Lung (tissue), 16 donors: ENCODE results near the gene H3-3A. TPM values are rescaled to one million over a fixed set of nuclear protein-coding genes. Genes with fewer than 3 reads are reported as not detected.

Experiments used
- ATAC-seq: fragments of 200-7000 bp; cut with Tn5 transposase; one replicate; pipeline ENCODE4 v1.9.1; 2020; ENCODE audit warnings: moderate number of reproducible peaks; ENCODE audit not compliant: insufficient read depth, low FRiP score
- DNase-seq, 3 donors: peaks; one replicate each; pipeline ENCODE4 v3.0.0-alpha.2; 2013 to 2017
- H3K27ac ChIP-seq, 2 donors: one replicate each; pipeline ENCODE4 v1.5.1; 2013; ENCODE audit warnings: mild to moderate bottlenecking in 2 of 2, moderate library complexity in 2 of 2, control low read depth in 1 of 2, inconsistent platforms in 1 of 2, low read depth in 1 of 2, low read length in 1 of 2
- H3K27me3 ChIP-seq, 3 donors: one replicate each; pipeline ENCODE4 v1.5.1; 2013; ENCODE audit warnings: low read length in 2 of 3; ENCODE audit not compliant: control insufficient read depth in 3 of 3, insufficient read depth in 3 of 3
- H3K36me3 ChIP-seq, 4 donors: one replicate each; pipeline ENCODE4 v1.5.1; 2013; ENCODE audit warnings: low read length in 4 of 4, mild to moderate bottlenecking in 1 of 4, moderate library complexity in 1 of 4; ENCODE audit not compliant: control insufficient read depth in 4 of 4, insufficient read depth in 4 of 4
- H3K4me1 ChIP-seq, 5 donors: one replicate each; pipeline ENCODE4 v1.5.1; 2013; ENCODE audit warnings: low read length in 5 of 5, mild to moderate bottlenecking in 2 of 5, moderate library complexity in 1 of 5; ENCODE audit not compliant: control insufficient read depth in 5 of 5, insufficient read depth in 5 of 5
- H3K4me3 ChIP-seq: one replicate; pipeline ENCODE4 v1.5.1; 2013; ENCODE audit warnings: mild to moderate bottlenecking, control low read depth, moderate library complexity
- H3K9ac ChIP-seq, 2 donors: one replicate each; pipeline ENCODE4 v1.5.1; 2013; ENCODE audit warnings: low read length in 2 of 2, control low read depth in 1 of 2; ENCODE audit not compliant: insufficient read depth in 1 of 2
- H3K9me3 ChIP-seq, 4 donors: one replicate each; pipeline ENCODE4 v1.5.1; 2013; ENCODE audit warnings: low read length in 3 of 4, mild to moderate bottlenecking in 1 of 4, moderate library complexity in 1 of 4; ENCODE audit not compliant: control insufficient read depth in 4 of 4, insufficient read depth in 3 of 4
- WGBS, 2 donors: extraction: QIAGEN DNeasy Blood & Tissue Kit; methylation state at CpG; one replicate each; pipeline ENCODE4 v1.1.7; 2013; 5-methylcytosine and 5-hydroxymethylcytosine counted together
- long read RNA-seq, 5 donors: transcript quantifications; one replicate each; lab custom pipeline, GENCODE V29; 2026
- polyA plus RNA-seq, 2 donors: library from polyadenylated mRNA; stranded (reverse); fragments of 200-250 nt; gene quantifications; one replicate each; pipeline ENCODE4 v1.2.1, GENCODE V29; 2013
- total RNA-seq, 2 donors: library from RNA; depleted of rRNA in 1 of 2; stranded (reverse); fragments of >200 nt in 1 of 2; gene quantifications; one replicate each; pipeline ENCODE4 v1.2.1, GENCODE V29; 2014 to 2021
- TF ChIP-seq, protein P1 (sequence below): IDR thresholded peaks from 2 replicates; pipeline ENCODE4 v1.5.1; 2012; ENCODE audit warnings: mild to moderate bottlenecking; ENCODE audit errors: control extremely low read depth, extremely low read depth
- donor health status: control.
- donor health status: control.
- donor health status: Bipolar disorder and iron deficiency.
- donor health status: healthy.
- donor health status: DM: yes; HTN: yes; CAD: no.

The H3-3A gene
- total RNA-seq (100 to 1,000 TPM; 404 to 551 TPM), polyA plus RNA-seq (1,000 to 10,000 TPM in 1 of 2 donors, 100 to 1,000 TPM in 1; 758 to 1,014 TPM)
- long read RNA-seq, donor 1, transcript H3F3A-202 (3 exons, 1,863 nt) = minor isoform, 33 of 1,778 reads
- long read RNA-seq, donor 1, transcript H3F3A-203 (4 exons, 1,088 nt) = major isoform, 891 of 1,778 reads
- long read RNA-seq, donor 1, transcript H3F3A-201 (3 exons, 1,308 nt) = minor isoform, 102 of 1,778 reads
- long read RNA-seq, donor 1, partial matches to known transcripts = 724 of 1,778 reads
- long read RNA-seq, donor 1, other reads (novel, unspliced or antisense) = 28 of 1,778 reads
- long read RNA-seq, donor 2, transcript H3F3A-201 (3 exons, 1,308 nt) = minor isoform, 50 of 623 reads
- long read RNA-seq, donor 2, transcript H3F3A-202 (3 exons, 1,863 nt) = minor isoform, 7 of 623 reads
- long read RNA-seq, donor 2, transcript H3F3A-203 (4 exons, 1,088 nt) = major isoform, 400 of 623 reads
- long read RNA-seq, donor 2, partial matches to known transcripts = 143 of 623 reads
- long read RNA-seq, donor 2, other reads (novel, unspliced or antisense) = 22 of 623 reads
- long read RNA-seq, donor 3, transcript H3F3A-201 (3 exons, 1,308 nt) = minor isoform, 66 of 951 reads
- long read RNA-seq, donor 3, transcript H3F3A-202 (3 exons, 1,863 nt) = minor isoform, 13 of 951 reads
- long read RNA-seq, donor 3, transcript H3F3A-203 (4 exons, 1,088 nt) = major isoform, 495 of 951 reads
- long read RNA-seq, donor 3, partial matches to known transcripts = 356 of 951 reads
- long read RNA-seq, donor 3, other reads (novel, unspliced or antisense) = 21 of 951 reads
- long read RNA-seq, donor 4, transcript H3F3A-202 (3 exons, 1,863 nt) = minor isoform, 9 of 674 reads
- long read RNA-seq, donor 4, transcript H3F3A-201 (3 exons, 1,308 nt) = minor isoform, 33 of 674 reads
- long read RNA-seq, donor 4, transcript H3F3A-203 (4 exons, 1,088 nt) = major isoform, 429 of 674 reads
- long read RNA-seq, donor 4, partial matches to known transcripts = 192 of 674 reads
- long read RNA-seq, donor 4, other reads (novel, unspliced or antisense) = 11 of 674 reads
- long read RNA-seq, donor 5, transcript H3F3A-203 (4 exons, 1,088 nt) = major isoform, 819 of 1,501 reads
- long read RNA-seq, donor 5, transcript H3F3A-202 (3 exons, 1,863 nt) = minor isoform, 27 of 1,501 reads
- long read RNA-seq, donor 5, transcript H3F3A-201 (3 exons, 1,308 nt) = minor isoform, 92 of 1,501 reads
- long read RNA-seq, donor 5, partial matches to known transcripts = 505 of 1,501 reads
- long read RNA-seq, donor 5, other reads (novel, unspliced or antisense) = 58 of 1,501 reads

DNA sequence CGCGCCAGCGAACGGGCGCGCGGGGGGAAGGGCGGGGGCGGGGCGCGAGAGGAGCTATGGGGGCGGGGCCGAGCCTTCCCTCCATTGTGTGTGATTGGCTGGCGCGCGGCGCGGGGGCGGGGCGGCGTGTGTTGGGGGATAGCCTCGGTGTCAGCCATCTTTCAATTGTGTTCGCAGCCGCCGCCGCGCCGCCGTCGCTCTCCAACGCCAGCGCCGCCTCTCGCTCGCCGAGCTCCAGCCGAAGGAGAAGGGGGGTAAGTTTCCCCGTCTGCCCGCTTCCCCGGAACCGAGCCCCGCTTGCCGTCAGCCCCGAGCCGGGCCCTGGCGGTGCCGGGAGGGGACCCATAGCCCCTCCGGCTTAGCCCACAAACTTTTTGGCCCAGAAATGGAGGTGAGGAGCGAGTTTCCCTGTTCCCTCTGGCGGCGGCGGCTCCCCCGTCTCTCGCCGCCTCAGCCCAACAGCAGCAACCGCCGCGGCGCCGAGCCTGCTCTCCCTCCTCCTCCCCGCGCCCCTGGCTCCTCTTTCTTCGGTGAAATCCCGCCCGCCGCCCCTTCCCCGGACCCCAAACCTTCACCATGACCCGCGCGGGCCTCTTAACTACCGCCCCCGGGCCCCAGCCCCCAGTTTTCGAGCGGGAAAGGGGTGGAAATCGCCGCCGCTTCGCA, at the start of gene H3-3A:
TSS of gene H3-3A (plus strand) at position 159 of the 666 bp plus-strand sequence. CDS start 1,636 bp downstream, outside the sequence.
- 0 to 1% methylated on average over 46 to 78 of the region's 78 CpGs for WGBS, 2 donors

DNA sequence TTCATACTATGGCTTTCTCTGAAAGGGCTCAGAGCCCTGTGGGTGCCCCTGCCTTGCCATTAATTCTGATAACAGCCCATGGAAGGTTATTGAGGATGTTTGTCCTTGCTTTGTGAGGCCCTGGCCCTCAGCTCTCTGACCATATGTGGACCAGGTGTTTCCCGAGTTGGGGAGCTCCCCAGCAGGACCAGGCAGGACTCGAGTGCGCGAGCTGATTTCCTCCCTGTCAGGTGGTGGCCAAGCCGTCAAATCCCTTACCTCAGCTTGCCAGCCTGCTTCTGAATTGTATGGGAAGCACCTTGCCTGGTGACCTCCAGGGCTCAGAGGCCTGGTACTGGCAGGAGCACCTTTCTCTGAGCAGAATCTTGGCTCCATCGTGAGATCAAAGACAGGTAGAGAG, 45.4 kb upstream of the H3-3A start:
- DNase-seq (peak in 2 of 3 donors; percentile 11 to 27), ATAC-seq (no peak)
- Histone ChIP-seq H3K36me3 (no peaks in the 10 kb centered on the region), H3K4me3 (no peak overlapping the region), H3K4me1 (no peaks in the 10 kb centered on the region), H3K9me3 (no peaks in the 10 kb centered on the region), H3K27me3 (no peaks in the 10 kb centered on the region), H3K9ac (no peak overlapping the region), H3K27ac (no peak overlapping the region)
- TF ChIP-seq, protein P1, sequence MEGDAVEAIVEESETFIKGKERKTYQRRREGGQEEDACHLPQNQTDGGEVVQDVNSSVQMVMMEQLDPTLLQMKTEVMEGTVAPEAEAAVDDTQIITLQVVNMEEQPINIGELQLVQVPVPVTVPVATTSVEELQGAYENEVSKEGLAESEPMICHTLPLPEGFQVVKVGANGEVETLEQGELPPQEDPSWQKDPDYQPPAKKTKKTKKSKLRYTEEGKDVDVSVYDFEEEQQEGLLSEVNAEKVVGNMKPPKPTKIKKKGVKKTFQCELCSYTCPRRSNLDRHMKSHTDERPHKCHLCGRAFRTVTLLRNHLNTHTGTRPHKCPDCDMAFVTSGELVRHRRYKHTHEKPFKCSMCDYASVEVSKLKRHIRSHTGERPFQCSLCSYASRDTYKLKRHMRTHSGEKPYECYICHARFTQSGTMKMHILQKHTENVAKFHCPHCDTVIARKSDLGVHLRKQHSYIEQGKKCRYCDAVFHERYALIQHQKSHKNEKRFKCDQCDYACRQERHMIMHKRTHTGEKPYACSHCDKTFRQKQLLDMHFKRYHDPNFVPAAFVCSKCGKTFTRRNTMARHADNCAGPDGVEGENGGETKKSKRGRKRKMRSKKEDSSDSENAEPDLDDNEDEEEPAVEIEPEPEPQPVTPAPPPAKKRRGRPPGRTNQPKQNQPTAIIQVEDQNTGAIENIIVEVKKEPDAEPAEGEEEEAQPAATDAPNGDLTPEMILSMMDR = no peak
- WGBS, 2 donors = 38 to 54% methylated on average over 6 of the region's 6 CpGs

More for the DNA sequence above, at the start of gene H3-3A:
- DNase-seq (peak; percentile 97 to 99 (median 98)), ATAC-seq (peak; percentile 92)
- no peaks in the 10 kb centered on the region for H3K27me3 ChIP-seq
- peak within 1 kb of the TSS; percentile 69 for H3K4me3 ChIP-seq
- no peaks in the 10 kb centered on the region for H3K9me3 ChIP-seq
- H3K36me3 ChIP-seq = peaks cover 2 to 25% (median 13%) of the 10 kb centered on the region in 4 donors
- TF ChIP-seq, protein P1 = no peak
- peak within 1 kb of the TSS; percentile 96 for H3K27ac ChIP-seq
- H3K4me1 ChIP-seq = peaks cover 0 to 37% (median 9%) of the 10 kb centered on the region in 5 donors
- peak within 1 kb of the TSS; percentile 89 to 98 for H3K9ac ChIP-seq

DNA sequence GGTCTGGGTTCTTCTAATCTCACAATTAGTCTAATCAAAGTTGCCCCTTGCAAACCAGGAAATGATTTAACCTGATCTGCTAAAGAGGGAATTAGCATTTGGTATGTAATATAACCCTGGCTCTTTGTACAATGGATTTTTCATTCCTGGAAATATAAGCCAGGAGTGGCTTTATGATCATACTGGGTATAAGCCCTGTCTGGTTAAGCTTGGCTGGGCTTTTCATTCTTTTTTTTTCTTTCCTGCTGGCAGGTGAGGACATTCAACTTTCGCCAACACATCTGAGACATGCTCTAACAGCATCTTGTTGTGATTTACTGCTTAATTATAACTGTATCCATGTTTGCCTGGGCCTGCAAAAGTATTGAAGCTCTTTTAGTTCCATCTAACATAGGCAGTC, 42.9 kb upstream of the H3-3A start:
- ATAC-seq = no peak
- Histone ChIP-seq H3K27me3 (no peaks in the 10 kb centered on the region), H3K4me1 (no peaks in the 10 kb centered on the region), H3K27ac (no peak overlapping the region), H3K9me3 (no peaks in the 10 kb centered on the region), H3K4me3 (no peak overlapping the region), H3K36me3 (no peaks in the 10 kb centered on the region), H3K9ac (no peak overlapping the region)
- TF ChIP-seq, protein P1 = no peak
- WGBS, 2 donors = 97 to 100% methylated on average over 1 of the region's 1 CpG
- no peak for DNase-seq
